ENCODE results near the gene ABHD16A. TPM values are rescaled to one million over a fixed set of nuclear protein-coding genes. Genes with fewer than 3 reads are reported as not detected.

ABHD16A gene
- total RNA-seq, 1 donor from 2014 or later, result 96.9 TPM

GRCh38 chr6:31676904-31677303, 26.2 kb downstream of the ABHD16A start:
- Mint-ChIP-seq H3K27ac (no peak overlapping the region), H3K4me1 (ENCODE audit: low read depth) (peaks cover 8% of the 10 kb centered on the region), H3K4me3 (ENCODE audit: low read depth) (no peak overlapping the region), H3K27me3 (no peaks in the 10 kb centered on the region), H3K9me3 (ENCODE audit: low read depth) (no peaks in the 10 kb centered on the region), H3K36me3 (ENCODE audit: insufficient read depth) (peaks cover 6% of the 10 kb centered on the region)
- no peak for TF ChIP-seq CTCF (IDR thresholded peaks at IDR 0.05; ENCODE audit: unreplicated experiment)
- no peak for DNase-seq (ENCODE audit: low spot score, unreplicated experiment)

- peaks cover 6% of the 10 kb centered on the region for H3K36me3 Mint-ChIP-seq (ENCODE audit: insufficient read depth)
- no peak for TF ChIP-seq CTCF (IDR thresholded peaks at IDR 0.05; ENCODE audit: unreplicated experiment)
- H3K27me3 Mint-ChIP-seq, result no peaks in the 10 kb centered on the region
- no peak overlapping the region for H3K4me3 Mint-ChIP-seq (ENCODE audit: low read depth)
- H3K4me1 Mint-ChIP-seq (ENCODE audit: low read depth), result peaks cover 5% of the 10 kb centered on the region
- DNase-seq (ENCODE audit: low spot score, unreplicated experiment), result no peak
- no peaks in the 10 kb centered on the region for H3K9me3 Mint-ChIP-seq (ENCODE audit: low read depth)
- H3K27ac Mint-ChIP-seq, result no peak overlapping the region
Observed at GRCh38 chr6:31676322-31676903, 26.7 kb downstream of the ABHD16A start.

GRCh38 chr6:31669676-31670075, 33.4 kb downstream of the ABHD16A start, which contains the start of gene LY6G5B:
Gene LY6G5B, plus strand, starts transcription at chr6:31669976. Its CDS starts 975 bp downstream, at chr6:31670951.
- no peak for DNase-seq (ENCODE audit: low spot score, unreplicated experiment)
- Mint-ChIP-seq H3K36me3 (ENCODE audit: insufficient read depth) (peaks cover 17% of the 10 kb centered on the region), H3K4me1 (ENCODE audit: low read depth) (peaks cover 11% of the 10 kb centered on the region), H3K4me3 (ENCODE audit: low read depth) (no peak within 1 kb of the TSS), H3K27me3 (no peaks in the 10 kb centered on the region), H3K9me3 (ENCODE audit: low read depth) (no peaks in the 10 kb centered on the region), H3K27ac (no peak within 1 kb of the TSS)
- TF ChIP-seq CTCF (IDR thresholded peaks at IDR 0.05; ENCODE audit: unreplicated experiment), result no peak

DNA sequence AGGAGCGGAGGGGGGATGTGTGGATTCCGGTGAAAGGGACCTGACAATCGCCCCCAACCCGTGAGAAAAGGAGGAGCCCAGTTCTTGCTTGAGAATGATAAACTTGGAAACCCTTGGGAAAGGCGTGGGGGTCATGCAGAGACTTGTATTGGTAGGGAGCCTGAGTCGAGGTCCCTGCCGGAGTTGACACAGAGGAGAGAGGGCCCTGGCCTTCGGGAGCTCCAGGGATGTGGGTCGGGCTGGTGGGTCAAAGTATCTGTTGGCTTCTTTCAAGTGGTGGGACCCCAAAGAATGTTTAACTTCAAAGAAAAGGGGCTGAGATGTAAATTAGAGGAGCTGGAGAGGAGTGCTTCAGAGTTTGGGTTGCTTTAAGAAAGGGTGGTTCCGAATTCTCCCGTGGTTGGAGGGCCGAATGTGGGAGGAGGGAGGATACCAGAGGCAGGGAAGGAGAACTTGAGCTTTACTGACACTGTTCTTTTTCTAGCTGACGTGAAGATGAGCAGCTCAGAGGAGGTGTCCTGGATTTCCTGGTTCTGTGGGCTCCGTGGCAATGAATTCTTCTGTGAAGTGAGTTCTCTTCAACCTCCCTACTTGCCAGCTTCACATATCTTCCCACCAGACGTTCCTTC, 36.7 kb downstream of the ABHD16A start:
- peaks cover 27% of the 10 kb centered on the region for H3K4me1 Mint-ChIP-seq (ENCODE audit: low read depth)
- no peak for DNase-seq (ENCODE audit: low spot score, unreplicated experiment)
- peak overlapping the region; percentile 97 for H3K27ac Mint-ChIP-seq
- H3K4me3 Mint-ChIP-seq (ENCODE audit: low read depth), result peak overlapping the region; percentile 84
- no peak for TF ChIP-seq CTCF (IDR thresholded peaks at IDR 0.05; ENCODE audit: unreplicated experiment)
- H3K36me3 Mint-ChIP-seq (ENCODE audit: insufficient read depth), result peaks cover 14% of the 10 kb centered on the region
- H3K9me3 Mint-ChIP-seq (ENCODE audit: low read depth), result no peaks in the 10 kb centered on the region
- no peaks in the 10 kb centered on the region for H3K27me3 Mint-ChIP-seq

- Mint-ChIP-seq H3K4me3 (ENCODE audit: low read depth) (peak within 1 kb of the TSS; percentile 84), H3K27ac (peak within 1 kb of the TSS; percentile 97), H3K27me3 (no peaks in the 10 kb centered on the region), H3K36me3 (ENCODE audit: insufficient read depth) (peaks cover 14% of the 10 kb centered on the region), H3K9me3 (ENCODE audit: low read depth) (no peaks in the 10 kb centered on the region), H3K4me1 (ENCODE audit: low read depth) (peaks cover 32% of the 10 kb centered on the region)
- peak; percentile 91 for DNase-seq (ENCODE audit: low spot score, unreplicated experiment)
- no peak for TF ChIP-seq CTCF (IDR thresholded peaks at IDR 0.05; ENCODE audit: unreplicated experiment)
Observed at GRCh38 chr6:31665501-31666336, 37.4 kb downstream of the ABHD16A start, which contains the start of gene CSNK2B. Gene CSNK2B, plus strand, starts transcription at chr6:31666080. Its CDS starts 752 bp downstream, at chr6:31666832.
